ENCODE measurements around the gene DENND1C.
"Not testable (repeated sequence)": the region's sequence is repeated elsewhere in the genome, so short reads cannot be mapped to it uniquely, and the experiment has no call there.

The DENND1C gene

DNA sequence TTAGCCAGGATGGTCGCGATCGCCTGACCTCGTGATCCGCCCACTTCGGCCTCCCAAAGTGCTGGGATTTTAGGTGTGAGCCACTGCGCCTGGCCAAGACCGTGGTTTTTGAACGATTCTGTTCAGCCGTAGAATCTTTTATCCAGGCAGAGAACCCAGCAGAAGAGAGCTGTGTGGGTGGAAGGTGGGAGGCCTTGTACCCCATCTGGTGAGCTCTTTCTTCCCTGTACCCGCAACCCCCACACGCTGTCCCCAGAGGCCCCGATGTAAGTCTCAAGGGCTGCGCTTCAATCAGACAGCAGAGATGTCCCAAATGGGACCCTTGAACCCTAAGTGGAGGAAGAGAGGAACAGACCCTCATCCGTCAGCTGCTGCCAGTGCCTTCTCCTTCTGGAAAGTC lies 25.7 kb downstream of the DENND1C start:
- DNase-seq (ENCODE audit: low spot score): peak; percentile 63

DNA sequence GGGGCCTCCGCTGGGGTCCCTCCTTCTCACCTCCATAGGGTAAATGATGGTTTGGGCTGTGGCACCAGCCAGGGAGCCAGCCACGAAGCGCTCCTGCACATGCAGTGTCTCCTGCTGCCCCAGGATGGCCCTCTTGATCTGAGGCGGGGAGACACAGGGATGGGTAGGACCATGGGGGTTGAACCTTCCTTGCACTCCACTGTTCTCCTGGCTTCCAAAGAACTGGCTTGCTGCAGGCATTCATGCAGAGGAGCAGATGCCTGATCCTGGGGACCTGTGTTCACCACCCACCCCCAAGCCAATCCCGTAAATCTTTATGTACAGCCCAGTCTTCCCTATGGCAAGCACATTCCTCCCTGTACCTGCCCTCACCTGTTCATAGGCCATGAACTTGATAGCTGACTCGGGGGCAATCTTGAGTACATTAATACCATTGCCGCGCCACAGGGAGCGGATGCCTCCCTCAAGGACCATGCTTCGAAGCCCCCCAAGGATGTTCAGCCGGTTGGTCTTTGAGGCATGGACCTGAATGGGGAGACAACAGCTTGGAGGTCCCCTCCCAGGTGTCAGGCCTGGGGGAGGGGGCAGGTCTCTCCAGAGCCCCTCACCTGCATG lies 27.5 kb downstream of the DENND1C start:
- no peak for DNase-seq (ENCODE audit: low spot score)

DNA sequence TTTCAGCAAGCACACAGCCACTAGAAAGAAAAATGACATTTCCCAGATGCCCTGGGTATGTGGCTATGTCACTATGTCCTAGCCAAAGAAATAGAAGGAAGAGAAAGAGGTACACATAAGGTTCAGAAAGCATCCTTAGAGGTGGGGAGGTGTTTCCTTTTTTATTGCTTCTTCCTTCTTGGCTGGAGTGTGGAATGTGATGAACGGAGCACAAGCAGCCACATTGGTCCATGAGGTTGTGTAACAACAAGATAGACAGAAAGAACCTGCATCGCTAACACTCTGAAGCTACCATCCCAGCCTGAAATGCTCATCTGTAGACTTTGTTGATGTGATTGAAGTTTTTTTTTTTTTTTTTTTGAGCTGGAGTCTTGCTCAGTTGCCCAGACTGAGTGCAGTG lies 28.7 kb downstream of the DENND1C start:
- no peak for DNase-seq (ENCODE audit: low spot score)

DNA sequence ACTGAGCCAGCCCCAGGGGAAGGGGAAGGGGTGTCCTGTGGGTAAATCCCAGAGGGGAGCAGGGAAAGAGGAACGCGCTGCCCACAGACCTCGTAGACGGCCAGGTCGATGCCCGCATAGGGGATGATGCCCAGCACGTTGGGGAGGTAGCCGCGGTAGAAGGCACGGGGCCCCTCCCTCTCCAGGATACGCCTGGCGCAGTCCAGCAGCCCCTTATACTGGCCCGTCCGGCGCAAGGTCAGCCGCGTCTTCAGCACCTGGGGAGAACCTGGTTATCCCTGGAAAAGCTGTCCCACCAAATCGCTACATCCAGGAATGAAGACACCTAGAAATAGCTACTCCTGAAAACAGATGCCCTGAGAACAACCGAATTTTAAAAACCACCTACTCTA lies 29.4 kb downstream of the DENND1C start:
- no peak for DNase-seq (ENCODE audit: low spot score)

DNA sequence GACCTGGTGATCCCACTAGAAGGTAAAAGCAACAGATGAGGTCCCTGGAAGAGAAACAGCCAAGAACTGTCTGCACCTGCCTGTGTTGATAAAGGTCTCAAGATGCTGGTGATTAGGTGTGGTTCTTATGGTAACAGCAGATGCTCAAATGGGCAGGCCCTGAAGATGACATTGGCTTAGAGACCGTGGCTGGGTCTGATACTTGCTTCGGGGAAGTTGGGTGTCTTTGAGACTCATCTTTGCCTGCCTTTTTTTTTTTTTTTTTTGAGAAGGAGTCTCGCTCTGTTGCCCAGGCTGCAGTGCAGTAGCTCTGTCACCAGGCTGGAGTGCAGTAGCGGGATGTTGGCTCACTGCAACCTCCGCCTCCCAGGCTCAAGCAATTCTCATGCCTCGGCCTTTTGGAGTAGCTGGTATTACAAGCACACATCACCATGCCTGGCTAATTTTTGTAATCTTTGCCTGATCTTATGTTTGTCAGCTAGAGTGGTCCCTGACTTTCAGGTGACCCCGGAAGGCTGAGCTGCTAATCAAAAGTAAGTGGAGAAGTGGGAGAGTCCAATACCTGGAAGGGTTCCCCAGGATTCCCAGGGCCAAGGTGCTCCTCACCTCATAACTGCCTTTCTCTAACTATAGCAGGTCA lies 29.9 kb downstream of the DENND1C start:
- no peak for DNase-seq (ENCODE audit: low spot score)

DNA sequence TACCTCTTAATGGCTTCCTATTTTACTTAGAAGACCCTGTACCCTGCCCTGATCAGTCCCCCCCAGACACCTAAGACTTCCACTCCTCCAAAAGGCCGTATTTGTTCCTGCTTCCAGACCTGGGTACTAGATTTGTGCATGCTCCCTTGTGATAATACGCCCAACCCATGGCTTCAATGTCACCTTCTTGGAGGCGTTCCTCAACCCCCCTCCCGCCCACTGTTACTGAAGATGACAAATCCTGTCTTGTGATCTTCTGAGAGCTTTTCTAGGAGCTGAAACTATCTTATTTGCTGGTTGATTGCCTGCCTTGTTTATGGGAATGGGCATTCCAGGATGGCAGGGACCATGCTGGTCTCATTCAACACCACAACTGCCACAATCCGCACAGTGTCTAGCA lies 31.4 kb downstream of the DENND1C start:
- peak; percentile 78 for DNase-seq (ENCODE audit: low spot score)

DNA sequence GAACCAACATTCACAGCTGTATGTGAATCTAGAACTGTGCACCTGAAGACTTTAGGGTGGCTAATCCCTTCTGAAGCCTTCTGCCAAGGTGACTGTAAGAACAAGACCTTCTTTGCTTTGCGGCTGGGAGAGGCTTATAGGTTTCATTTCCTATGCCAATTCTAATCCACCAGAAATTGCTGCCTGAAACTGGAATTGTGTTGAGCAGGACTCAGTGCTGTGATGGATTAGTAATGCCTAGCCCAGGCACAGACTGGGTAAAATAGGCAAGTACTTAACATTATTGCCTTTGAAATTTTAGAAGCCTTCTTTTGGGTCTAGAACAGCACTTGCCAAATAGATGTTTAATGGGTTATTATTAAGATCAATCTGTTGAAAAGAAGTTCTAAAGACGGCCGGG lies 33.5 kb downstream of the DENND1C start:
- no peak for DNase-seq (ENCODE audit: low spot score)

DNA sequence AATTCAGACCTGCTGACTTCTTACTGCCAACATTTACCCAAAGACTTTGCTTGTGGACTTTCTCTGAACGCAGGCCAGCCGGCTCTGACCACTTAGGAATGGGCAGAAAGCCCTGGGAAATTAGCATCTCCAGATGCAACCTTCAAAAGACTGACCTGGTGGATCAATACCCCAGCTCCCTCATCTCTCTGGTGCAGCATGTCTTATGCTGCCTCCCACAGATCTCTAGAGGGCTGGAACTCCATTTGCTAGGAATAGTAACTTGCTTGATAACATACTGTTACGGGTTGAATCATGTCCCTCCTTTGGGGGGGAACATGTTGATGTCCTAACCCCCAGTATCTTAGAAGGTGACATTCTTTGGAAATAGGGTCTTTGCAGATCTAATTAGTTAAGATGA lies 35.1 kb downstream of the DENND1C start:
- DNase-seq (ENCODE audit: low spot score): no peak

DNA sequence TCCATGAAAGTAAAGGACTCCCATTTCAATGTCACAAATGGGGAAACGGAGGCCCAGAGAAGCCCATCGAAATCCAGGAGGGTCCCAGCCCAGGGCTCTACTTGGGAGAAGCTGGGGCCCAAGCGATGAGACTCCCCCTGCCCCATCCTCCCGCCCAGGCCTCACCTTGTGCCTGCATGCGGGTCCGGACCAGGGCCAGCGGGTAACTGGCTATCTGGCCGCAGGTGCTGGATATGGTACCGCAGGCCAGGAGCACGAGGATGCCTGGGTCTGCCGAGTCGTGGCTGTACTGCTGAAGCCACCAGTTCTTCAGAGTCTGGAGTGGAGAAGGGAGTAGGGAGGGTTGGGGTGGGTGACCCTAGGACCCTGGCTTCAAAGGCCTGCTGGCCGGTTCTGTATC lies 37.6 kb downstream of the DENND1C start:
- no peak for DNase-seq (ENCODE audit: low spot score)

DNA sequence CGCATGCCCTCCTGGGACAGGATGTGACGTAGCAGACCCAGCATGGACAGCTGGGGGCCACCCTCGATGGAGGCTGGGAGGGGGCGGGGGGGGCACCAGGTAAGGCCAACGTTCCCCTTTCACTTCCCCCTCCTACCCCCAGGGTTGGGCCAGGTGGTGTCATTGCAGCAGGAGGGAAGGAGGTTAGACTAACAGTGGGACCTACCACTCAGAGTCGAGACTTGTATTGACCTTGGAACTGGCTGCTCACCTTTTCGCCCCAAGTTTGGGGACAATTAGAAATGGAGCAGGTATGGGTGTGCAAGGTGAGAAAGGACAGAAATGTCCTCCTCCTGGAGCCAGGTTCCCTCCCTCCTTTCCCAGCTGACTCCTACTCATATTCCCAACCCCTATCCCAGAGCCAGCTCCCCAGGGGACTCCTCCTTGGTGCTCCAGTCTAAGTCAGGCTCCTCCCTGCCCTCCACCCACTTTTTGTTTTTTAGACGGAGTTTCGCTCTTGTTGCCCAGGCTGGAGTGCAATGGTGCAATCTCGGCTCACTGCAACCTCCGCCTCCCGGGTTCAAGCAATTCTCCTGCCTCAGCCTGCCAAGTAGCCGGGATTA lies 39.4 kb downstream of the DENND1C start:
- DNase-seq (ENCODE audit: low spot score): no peak

DNA sequence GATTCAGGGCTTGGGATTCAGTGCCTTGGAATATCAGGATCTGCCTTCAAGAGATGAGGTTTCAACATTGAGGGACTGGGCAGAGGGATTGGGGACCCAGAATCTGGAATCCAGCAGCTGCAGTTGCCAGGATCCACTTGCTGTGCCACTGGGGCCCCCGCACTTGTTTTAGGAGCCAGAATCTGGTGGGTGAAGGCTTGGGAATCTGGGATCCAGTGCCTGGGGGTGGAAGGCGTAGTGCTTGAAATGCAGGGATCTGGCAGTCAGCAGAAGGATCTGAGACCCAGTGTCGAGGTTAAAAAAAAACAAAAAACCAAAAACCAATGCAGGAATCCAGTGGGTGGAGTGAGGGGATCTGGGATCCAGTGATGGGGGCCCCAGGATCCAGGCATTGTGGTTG lies 40.7 kb downstream of the DENND1C start:
- DNase-seq (ENCODE audit: low spot score): no peak

DNA sequence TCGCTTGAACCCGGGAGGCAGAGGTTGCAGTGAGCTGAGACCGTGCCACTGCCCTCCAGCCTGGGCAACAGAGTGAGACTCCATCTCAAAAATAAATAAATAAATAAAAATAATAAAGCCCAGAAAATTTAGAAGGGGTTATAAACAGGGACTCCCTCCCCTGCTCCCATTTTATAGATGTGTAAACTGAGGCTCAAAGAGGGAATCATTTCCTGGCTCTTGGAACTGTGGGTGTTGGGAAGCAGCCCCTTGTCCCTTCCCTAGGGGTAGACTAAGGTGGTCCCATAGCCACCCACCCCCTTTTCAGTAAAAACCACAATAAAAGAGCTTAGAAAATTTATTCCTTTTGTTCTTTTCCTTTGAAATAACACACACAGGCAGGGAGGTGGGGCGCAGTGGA lies 41.8 kb downstream of the DENND1C start:
- DNase-seq (ENCODE audit: low spot score): no peak

DNA sequence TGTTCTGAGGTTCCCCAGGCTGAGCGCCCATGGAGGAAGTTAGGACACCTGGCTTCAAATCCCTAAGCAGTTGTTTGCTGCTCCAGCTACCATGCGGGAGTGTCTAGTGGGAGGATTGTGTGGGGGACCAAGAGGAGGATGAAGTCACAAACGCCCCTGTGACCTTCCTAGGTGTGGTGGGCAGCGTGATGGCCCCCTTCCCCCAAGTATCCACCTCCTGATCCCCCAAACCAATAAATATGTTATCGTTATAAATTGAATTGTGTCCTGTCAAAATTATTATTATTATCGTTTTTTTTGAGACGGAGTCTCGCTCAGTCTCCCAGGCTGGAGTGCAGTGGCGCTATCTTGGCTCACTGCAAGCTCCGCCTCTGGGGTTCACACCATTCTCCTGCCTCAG lies 47.9 kb downstream of the DENND1C start, which contains the start of gene SLC25A41:
Gene SLC25A41, minus strand, starts transcription at position 101 of the 400 bp plus-strand sequence. Its CDS starts 70 bp downstream, at position 31.
- DNase-seq (ENCODE audit: low spot score): no peak

DNA sequence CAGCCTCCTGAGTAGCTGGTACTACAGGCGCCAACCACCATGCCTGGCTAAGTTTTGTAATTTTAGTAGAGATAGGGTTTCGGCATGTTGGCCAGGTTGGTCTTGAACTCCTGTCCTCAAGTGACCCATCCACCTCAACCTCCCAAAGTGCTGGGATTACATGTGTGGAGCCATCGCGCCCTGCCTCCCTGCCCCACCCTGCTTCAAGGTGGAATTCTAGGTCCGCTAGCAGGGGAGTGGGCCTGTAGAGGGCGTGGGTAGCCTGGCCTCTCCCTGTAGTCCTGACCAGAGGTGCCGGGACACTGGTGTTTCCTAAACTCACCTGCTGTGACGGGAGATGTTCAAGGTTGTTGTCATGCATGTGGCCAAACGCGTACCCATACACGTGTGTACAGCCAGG lies 48.4 kb downstream of the DENND1C start:
- DNase-seq (ENCODE audit: low spot score): no peak

DNA sequence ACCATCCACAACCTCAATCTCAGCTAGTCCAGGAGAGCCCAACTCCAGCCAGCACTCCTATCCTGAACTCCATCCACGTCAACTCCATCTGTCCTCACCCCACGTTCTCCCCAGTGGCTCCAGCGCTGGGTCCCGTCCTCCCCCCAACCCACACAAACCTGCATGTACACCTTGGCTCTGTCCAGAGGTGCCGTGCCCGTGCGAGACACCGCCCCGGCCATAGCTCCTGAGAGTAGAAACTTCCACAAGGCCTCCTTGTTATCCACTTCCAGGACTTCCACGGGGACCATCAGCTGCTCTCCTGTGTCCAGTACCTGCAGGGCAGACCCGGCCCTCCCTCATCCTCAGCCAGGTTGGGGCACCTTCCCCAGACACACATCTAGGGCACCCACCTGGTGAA lies 49.7 kb downstream of the DENND1C start:
- no peak for DNase-seq (ENCODE audit: low spot score)

DNA sequence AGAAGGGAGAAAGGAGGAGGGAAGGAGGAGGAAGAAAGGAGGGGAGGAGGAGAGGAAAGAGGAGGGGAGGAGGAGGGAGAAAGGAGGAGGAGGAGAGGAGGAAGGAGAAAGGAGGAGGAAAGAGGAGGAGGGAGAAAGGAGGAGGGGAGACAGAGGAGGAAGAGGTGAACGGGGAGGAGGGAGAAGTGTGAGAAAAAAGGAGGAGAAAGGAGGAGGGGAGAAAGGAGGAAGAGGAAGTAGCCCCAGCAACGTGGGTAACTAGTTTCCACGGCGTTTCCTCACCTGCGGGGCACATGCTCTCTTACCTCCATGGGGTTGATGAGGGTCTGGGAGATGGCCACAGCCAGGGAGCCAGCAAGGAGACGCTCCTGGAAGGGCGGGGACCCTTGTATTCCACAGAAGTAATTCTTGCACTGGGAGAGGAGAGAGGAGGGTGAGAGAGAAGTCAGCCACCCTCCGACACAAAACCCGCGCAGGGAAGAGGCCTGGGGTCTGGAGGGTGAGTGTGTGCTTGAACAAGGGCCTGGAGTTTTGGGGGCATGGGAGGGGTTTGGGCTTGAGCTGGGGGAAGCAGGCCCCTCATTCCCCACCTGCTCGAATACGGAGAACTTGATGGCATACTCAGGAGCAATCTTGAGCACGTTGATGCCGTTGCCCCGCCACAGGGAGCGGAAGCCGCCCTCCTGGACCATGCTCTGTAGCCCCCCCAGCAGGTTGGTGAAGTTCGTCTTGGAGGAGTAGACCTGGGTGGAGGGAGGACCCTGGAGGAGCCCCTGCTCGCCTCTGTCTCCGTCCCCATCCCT lies 52.0 kb downstream of the DENND1C start:
- DNase-seq (ENCODE audit: low spot score): no peak

DNA sequence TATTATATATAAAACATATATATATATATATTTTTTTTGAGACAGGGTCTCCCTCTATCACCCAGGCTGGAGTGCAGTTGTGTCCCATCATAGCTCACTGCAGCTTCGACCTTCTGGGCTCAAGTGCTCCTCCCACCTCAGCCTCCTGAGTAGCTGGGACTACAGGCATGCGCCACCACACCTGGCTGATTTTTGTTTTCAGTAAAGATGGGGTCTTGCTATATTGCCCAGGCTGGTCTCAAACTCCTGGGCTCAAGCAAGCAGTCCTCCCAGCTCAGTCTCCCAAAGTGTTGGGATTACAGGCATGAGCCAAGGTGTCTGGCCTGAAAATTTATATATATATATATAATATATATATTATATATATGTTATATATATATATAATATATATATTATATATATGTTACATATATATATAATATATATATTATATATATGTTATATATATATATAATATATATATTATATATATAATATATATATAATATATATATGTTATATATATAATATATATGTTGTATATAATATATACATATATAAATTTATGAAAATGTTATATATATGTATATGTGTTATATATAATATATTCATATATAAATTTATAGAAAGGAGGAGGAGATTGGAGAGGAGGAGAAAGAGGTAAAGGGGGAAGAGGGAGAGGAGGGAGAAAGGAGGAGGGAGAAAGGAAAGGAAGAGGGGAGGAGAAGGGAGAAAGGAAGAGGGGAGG lies 52.7 kb downstream of the DENND1C start:
- DNase-seq (ENCODE audit: low spot score): not testable (repeated sequence)

DNA sequence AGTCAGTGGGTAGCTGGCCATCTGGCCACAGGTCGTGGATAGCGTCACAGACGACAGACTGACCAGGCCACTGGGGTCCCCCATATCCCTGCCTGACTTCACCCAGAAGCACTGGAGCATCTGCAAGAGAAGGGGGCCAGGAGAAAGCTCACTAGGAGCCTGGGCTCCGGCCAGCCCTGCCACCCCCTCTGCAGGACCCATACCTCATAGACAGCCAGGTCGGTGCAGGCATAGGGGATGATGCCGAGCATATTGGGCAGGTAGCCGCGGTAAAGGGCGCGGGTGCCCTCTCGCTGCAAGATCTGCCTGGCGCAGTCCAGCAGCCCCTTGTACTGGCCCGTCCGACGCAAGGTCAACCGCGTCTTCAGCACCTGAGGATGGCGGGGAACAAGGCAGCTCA lies 54.5 kb downstream of the DENND1C start:
- no peak for DNase-seq (ENCODE audit: low spot score)

DNA sequence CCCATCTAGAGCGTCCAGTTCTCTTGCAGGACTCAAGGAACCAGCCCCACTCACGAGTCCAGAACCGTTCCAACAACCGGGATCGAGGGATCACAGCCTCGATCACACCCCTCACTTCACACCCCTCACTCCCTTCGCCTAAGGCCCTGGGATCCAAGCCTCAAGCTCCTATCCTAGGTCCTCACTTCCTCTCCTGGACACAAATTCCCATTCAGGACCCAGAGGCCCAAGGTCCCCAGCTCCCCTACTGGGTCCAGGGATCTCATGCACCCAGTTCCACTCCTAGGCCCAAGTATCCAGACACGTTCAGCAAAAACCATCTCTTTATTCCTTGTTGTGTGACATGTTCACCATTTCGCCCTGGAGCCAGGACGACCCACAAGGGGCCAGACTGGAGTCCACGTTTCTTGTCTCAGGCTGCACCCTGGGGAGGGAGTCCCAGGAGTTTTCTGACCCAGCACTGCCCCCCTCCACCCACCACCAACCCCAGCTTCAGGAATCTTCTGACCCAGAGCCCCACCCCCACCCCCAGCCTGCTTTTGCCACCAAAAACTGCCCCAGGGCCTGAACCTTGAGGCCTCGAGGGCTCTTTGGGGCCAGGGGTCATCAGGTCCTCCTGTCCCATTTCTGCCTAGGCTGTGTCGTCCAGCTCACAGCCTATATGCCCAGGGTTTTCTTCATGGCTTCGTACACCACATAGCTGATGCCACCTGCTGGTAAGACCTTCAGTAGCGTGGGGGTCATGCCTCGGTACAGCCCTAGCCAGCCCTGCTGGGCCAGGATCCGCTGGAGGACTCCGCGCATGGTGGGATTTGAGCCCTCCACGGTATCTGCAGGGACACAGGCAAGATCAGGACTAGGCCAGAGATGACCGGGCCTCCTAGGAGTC lies 55.6 kb downstream of the DENND1C start:
- DNase-seq (ENCODE audit: low spot score): no peak

DNA sequence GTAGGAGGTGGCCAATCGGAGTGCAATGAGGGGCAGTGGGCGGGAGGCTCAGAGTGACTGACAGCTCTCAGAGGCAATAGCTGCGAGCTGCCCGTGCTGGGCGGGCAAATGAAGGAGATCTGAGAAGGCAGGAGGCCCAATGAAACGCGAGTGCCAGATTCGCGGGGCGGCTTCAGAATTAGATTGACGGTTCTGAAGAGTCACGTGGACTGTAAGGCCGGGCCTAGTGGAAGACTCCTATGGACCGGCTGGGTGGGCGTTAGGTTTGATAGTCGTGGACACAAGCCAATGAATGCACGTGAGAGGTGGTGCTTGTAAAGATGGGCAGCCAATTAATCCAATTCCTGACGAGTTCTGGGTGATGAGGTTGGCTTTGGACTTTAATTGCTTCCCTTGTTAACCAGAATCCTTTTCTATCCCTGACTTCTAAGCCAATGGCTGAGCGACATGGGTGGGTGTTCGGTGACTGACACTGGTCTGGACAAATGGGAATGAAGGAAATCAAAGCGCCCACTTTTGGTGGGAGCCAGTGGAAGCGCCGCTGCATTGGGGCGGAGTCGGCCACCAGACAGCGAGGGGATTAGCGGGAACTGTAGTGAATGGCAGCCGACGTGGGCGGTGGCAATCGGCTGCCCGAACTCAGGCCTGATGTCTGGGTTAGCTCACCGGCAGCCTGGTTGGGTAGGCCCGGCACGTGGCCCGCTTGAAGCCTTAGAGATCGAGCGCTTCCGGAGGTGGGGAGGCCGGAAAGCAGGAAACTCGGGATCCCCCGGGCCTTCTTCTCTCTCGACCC lies 56.5 kb downstream of the DENND1C start:
- peak; percentile 100 for DNase-seq (ENCODE audit: low spot score)

Measured in putamen (tissue), 1 donor.